C4-2B (cell line): ENCODE measurements around the gene CACNA1B.

Source experiments
- ZFX ChIP-seq: fragments of 450-650 bp; IDR thresholded peaks from 2 replicates; pipeline ENCODE4 v1.6.1; 2017
- TF ChIP-seq, protein P1 (sequence below): fragments of 450-650 bp; conservative IDR thresholded peaks from 2 replicates; pipeline ENCODE4 v1.5.1; 2017; ENCODE audit warnings: mild to moderate bottlenecking

- TF ChIP-seq, protein P1, sequence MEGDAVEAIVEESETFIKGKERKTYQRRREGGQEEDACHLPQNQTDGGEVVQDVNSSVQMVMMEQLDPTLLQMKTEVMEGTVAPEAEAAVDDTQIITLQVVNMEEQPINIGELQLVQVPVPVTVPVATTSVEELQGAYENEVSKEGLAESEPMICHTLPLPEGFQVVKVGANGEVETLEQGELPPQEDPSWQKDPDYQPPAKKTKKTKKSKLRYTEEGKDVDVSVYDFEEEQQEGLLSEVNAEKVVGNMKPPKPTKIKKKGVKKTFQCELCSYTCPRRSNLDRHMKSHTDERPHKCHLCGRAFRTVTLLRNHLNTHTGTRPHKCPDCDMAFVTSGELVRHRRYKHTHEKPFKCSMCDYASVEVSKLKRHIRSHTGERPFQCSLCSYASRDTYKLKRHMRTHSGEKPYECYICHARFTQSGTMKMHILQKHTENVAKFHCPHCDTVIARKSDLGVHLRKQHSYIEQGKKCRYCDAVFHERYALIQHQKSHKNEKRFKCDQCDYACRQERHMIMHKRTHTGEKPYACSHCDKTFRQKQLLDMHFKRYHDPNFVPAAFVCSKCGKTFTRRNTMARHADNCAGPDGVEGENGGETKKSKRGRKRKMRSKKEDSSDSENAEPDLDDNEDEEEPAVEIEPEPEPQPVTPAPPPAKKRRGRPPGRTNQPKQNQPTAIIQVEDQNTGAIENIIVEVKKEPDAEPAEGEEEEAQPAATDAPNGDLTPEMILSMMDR: no peak
- TF ChIP-seq ZFX: no peak
These were observed 184.6 kb downstream of the CACNA1B start for GRCh38 chr9:138062196-138062595.
